HFF-Myc (cell line): ENCODE results near the gene BCAS4.
"Not testable (repeated sequence)": the region's sequence is repeated elsewhere in the genome, so short reads cannot be mapped to it uniquely, and the experiment has no call there.

ENCODE experiments used
- DNase-seq: peaks from one replicate; pipeline ENCODE4 v3.0.0-alpha.2; 2011; ENCODE audit warnings: low read depth; ENCODE audit errors: extremely low read depth
- H3K4me3 ChIP-seq: replicated peaks from 2 replicates; pipeline ENCODE4 v1.5.1; 2011; ENCODE audit warnings: low read depth, mild to moderate bottlenecking, control low read depth, low read length
- TF ChIP-seq, protein P1 (sequence below): IDR thresholded peaks from 2 replicates; pipeline ENCODE4 v1.5.1; 2012; ENCODE audit warnings: mild to moderate bottlenecking, low read depth, low read length, control low read depth; ENCODE audit errors: missing control alignments

The BCAS4 gene

DNA sequence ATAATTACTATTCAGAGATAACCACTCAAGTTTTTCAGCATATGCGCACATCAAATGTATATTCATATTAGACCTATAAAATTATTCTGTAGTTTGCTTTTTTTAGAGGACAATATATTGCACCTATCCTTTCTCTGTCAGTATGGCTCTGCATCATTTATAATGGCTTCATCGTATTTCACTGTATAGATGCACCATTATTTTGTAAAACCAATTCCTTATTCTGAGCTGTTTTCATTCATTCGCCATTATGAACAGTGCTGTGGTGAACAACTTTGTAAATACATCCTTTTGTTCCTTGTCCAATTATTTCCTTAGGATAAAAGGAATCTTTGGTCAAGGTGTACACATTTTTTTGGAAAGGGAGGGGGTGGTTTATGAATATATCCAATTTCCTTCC, 29.2 kb upstream of the BCAS4 start:
- H3K4me3 ChIP-seq, result no peak overlapping the region
- TF ChIP-seq, protein P1, sequence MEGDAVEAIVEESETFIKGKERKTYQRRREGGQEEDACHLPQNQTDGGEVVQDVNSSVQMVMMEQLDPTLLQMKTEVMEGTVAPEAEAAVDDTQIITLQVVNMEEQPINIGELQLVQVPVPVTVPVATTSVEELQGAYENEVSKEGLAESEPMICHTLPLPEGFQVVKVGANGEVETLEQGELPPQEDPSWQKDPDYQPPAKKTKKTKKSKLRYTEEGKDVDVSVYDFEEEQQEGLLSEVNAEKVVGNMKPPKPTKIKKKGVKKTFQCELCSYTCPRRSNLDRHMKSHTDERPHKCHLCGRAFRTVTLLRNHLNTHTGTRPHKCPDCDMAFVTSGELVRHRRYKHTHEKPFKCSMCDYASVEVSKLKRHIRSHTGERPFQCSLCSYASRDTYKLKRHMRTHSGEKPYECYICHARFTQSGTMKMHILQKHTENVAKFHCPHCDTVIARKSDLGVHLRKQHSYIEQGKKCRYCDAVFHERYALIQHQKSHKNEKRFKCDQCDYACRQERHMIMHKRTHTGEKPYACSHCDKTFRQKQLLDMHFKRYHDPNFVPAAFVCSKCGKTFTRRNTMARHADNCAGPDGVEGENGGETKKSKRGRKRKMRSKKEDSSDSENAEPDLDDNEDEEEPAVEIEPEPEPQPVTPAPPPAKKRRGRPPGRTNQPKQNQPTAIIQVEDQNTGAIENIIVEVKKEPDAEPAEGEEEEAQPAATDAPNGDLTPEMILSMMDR, result no peak
- no peak for DNase-seq

DNA sequence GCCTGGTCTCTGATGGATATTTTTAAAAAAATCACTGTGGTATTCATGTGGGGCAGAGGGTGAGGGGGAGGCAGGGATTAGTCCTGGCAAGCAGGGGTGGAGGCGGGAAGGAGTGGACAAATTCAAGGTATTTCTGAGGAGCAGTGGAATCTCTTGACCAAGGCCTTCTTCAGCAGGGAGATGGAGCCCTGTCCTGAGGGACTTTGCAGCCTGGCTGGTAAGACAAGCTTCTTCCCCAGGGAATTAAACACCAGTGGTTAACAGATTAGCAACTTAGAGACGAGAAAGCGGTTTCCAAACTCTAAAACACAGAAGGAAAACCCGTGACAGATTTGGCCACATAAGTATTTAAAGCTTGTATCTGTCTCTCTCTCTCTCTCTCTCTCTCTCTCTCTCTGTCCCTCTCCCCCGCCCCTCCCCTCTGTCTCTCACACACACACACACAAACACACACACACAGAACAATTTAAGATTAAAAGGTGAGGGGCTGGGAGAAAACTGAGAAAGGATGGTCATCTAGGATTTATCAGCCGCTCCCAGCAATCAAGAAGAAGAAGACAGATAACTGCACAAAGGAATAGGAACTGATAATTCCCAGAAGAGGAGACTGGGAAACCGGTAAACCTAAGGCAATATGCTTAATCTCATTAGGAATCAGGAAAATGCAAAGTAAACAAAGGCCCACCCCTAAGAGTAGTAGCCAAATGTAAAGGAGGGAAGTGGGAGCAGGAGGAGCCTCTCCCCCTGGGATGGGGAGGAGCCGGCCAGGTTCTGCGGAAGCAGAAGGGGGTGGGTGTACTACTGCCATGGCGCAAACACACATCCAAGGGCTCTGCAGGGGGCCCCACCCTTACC, 27.7 kb upstream of the BCAS4 start:
- DNase-seq, H3K4me3 ChIP-seq: not testable (repeated sequence)

DNA sequence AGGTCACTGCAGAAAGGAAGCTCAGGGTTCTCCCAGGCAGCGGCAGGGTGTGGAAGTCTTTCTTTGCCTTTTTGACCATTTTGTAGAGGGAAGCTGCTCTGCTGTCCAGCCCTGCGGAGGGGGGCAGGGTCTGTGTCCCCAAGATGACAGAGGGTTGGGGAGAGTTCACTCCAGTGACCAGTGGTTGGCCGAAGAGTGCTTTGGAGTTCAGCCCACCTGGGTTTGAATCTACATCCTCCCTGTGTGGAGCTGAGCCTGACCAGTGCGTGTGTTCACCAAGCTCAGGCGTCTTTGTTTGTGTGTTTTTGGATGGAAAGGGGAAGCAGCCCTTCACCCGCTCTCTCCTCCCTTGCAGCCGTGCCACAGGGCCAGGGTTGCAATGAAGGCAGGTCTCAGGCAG, 25.9 kb upstream of the BCAS4 start:
- DNase-seq, H3K4me3 ChIP-seq: not testable (repeated sequence)

DNA sequence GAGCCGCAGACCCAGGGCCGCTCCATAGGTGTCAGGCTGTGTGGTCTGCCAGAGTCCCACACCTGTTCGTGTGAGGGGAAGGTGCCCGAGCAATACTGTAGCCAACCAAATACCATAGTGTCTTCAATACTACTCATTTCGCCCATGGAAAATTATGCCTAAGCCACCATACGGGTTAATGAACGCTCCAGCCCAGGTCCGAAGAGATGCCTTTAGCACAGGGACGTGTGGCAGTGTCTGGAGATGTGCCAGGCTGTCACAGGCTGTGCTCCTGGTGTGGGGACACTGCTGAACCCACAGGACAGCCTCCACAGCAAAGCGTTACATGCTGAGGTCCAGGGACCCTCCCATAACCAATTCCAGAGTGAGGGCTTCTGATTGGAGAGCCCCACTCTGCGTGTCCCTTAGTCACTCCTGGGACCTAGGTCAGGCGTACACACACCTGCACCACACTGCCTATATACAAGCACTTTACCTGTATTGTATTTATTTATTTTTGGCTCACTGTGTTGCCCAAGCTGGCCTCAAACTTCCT, 25.2 kb upstream of the BCAS4 start:
- DNase-seq, H3K4me3 ChIP-seq: not testable (repeated sequence)

DNA sequence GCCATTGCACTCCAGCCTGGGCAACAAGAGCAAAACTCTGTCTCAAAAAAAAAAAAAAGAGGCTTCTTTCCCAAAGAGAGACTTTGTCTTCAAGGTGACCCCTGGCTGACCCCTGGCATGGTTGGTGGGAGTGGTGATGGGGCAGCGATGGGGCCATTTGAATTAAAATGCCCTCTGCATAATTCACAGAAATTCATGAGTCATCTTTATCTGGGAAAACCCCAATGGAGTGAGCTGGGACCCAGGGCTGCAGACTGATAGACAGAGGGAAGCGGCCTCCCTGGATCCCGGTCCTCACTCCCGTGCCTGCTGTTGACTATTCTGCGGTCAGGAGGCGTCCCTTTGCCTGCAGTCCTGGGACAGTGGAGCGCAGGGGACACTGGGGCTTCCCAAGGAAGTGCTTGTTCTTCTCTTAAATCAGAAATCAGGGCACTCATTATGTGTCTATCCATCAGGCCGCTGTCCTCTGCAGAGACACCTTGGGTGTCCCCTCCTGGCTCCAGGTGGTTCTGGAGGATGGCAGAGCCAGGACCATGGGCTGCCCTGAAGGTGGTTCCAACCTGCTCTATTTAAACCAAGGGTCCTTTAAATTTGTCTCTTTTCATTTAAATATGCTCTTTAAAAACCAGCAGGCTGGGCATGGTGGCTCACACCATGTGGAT, 23.3 kb upstream of the BCAS4 start:
- not testable (repeated sequence) for H3K4me3 ChIP-seq, DNase-seq

DNA sequence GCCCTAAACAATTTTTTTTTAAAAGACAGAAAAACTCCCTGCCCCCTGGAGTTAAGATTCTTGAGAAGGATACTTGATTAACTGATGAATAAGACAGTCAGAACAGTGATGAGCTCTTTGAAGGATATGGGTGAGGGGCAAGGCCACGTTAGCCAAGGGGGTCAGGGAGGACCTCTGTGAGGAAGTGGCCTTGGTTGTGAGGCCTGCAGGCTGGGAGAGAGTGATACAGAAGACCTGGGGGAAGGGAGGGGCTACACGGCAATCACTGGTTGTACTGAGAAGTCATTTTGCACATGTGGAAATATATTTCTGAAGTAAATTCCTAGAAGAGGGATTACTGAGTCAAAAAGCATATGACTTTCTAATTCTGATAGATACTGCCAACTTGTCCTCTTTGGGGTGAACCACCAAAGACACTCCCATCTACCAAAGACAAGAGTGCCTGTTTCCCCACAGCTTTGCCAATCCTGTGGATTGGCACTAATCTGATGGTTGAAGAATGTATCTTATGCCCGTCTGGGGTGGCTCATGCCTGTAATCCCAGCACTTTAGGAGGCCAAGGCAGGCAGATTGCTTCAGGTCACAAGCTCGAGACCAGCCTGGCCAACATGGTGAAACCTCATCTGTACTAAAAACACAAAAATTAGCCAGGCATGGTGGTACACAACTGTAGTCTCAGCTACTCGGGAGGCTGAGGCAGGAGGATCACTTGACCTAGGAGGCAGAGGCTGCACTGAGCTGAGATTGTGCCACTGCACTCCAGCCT, 22.3 kb upstream of the BCAS4 start:
- TF ChIP-seq, protein P1, result no peak
- no peak overlapping the region for H3K4me3 ChIP-seq
- DNase-seq, result no peak

DNA sequence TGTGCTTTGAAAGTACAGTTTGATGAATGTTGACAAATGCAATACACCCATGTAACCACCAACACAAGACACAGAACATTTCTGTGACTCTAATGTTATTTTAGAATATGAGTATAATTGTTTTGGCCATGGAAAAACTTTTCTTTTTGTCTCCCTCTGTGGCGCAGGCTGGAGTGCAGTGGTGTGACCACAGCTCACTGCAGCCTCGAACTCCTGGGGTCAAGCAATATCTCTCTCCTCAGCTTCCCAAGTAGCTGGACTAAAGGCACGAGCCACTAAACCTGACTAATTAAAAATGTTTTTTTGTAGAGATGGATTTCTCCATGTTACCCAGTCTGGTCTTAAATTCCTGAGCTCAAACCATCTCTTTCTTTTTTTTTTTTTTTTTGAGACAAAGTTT, 20.3 kb upstream of the BCAS4 start:
- DNase-seq, result no peak
- TF ChIP-seq, protein P1, result no peak
- H3K4me3 ChIP-seq, result no peak overlapping the region

DNA sequence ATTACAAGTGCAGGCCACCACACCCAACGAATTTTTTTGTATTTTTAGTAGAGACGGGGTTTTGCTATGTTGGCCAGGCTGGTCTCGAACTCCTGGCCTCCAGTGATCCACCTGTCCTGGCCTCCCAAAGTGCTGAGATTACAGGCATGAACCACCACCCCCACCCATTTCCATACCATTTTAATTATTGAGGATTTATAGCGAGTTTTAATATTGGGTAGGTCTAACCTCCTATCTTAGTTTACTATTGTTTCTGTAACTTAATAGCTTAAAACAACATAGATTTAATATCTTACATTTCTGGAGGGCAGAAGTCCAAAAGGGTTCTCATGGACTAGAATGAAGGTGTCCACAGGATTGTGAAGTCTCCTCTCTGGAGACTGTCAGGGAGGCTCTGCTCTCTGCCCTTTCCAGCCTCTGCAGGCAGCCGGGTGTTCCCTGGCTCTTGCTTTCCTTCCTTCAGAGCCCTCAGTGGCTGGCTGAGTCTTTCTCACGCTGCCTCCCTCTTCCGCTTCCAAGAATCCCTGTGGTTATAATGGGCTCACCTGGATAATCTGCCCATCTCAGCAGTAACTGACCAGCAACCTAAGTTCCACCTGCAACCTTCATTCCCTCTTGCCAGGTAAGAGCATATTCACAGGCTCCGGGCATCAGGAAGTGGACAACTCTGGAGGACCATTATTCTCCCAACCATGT, 18.6 kb upstream of the BCAS4 start:
- H3K4me3 ChIP-seq, result no peak overlapping the region
- TF ChIP-seq, protein P1, result no peak
- no peak for DNase-seq
